Measurements from ENCODE around the gene R3HCC1L.
A peak's percentile ranks its signal among the peaks of the same experiment; 100 is the strongest.
"Not testable (repeated sequence)": the region's sequence is repeated elsewhere in the genome, so short reads cannot be mapped to it uniquely, and the experiment has no call there.

Gene R3HCC1L

GRCh38 chr10:98170249-98171117, 36.0 kb downstream of the R3HCC1L start:
- peak; percentile 95 for FAIRE-seq
- DNase-seq (ENCODE audit: insufficient read length, low spot score), result no peak

GRCh38 chr10:98172073-98172472, 37.6 kb downstream of the R3HCC1L start:
- no peak for DNase-seq (ENCODE audit: insufficient read length, low spot score)
- FAIRE-seq, result no peak

DNA sequence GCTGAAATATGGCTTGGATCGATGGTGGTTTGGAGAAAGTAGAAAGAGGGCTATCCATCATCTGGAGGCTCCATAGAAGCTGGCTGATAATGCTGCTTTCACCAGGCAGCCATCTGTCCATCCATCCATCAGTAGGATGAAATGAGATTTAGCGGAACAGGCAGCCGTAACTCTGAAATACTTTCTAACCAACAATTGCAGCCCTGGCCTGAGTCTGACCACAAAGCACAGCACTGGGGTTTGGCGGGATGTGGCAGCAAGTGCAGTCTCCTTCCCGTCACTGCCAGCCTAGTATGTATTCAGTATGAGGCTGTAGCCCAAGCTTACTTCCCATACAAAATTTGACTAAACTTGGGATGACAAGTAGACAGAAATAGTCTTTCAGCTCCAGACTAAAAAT, 38.0 kb downstream of the R3HCC1L start:
- DNase-seq (ENCODE audit: insufficient read length, low spot score), result no peak

GRCh38 chr10:98173260-98173659, 38.8 kb downstream of the R3HCC1L start:
- FAIRE-seq (no peak), DNase-seq (ENCODE audit: insufficient read length, low spot score) (no peak)

More for the DNA sequence above, 38.0 kb downstream of the R3HCC1L start:
- FAIRE-seq, result no peak

DNA sequence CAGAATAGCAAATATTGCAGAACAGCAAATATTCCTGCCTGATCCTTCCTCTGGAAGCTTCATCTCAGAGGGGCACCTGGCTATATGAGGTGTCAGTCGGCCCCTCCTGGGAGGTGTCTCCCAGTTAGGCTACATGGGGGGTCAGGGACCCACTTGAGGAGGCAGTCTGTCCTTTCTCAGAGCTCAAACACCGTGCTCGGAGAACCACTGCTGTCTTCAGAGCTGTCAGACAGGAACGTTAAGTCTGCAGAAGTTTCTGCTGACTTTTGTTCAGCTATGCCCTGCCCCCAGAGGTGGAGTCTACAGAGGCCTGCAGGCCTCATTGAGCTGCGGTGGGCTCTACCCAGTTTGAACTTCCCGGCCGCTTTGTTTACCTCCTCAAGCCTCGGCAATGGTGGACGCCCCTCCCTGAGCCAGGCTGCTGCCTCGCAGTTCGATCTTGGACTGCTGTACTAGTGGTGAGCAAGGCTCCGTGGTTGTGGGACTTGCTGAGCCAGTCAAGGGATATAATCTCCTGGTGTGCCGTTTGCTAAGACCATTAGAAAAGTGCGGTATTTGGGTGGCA, 48.0 kb downstream of the R3HCC1L start:
- not testable (repeated sequence) for DNase-seq (ENCODE audit: insufficient read length, low spot score); FAIRE-seq

DNA sequence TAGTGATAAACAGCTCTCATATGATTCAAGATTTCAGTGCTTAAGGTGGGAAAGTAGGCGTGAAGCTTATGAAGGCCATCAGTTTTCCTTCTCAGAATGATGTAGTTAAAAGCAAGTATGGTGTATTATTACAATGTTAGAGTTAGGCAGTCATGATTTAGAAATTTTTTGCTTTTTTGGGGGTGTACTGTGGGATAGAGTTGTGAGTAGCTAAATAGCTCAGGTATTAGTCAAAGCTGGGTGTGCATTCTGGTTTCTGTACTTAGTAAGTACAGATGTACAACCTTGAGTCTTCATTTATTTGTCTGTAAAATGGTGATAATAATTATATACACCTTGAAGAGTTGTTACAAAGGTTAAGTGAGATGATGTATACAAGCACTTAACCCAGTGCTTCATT, 52.2 kb downstream of the R3HCC1L start:
- FAIRE-seq, result no peak

GRCh38 chr10:98190773-98191172, 56.3 kb downstream of the R3HCC1L start:
- DNase-seq (ENCODE audit: insufficient read length, low spot score); FAIRE-seq: not testable (repeated sequence)

More for the DNA sequence above, 52.2 kb downstream of the R3HCC1L start:
- no peak for DNase-seq (ENCODE audit: insufficient read length, low spot score)

DNA sequence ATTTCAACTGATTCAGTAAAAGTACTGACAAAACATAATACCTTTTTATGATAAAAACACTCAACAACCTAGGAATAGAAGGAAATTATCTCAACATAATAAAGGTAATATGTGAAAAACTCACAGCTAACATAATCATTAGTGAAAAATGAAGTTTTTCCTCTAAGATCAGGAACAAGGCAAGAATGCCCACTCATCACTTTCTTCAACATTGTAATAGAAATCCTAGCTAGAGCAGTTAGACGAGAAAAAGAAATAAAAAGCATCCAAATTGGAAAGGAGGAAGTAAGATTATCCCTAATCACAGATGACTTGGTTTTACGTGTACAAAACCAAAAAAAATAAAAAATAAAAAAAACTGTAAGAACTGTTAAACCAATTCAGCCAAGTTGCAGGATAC, 58.6 kb downstream of the R3HCC1L start:
- DNase-seq (ENCODE audit: insufficient read length, low spot score) (no peak), FAIRE-seq (no peak)

DNA sequence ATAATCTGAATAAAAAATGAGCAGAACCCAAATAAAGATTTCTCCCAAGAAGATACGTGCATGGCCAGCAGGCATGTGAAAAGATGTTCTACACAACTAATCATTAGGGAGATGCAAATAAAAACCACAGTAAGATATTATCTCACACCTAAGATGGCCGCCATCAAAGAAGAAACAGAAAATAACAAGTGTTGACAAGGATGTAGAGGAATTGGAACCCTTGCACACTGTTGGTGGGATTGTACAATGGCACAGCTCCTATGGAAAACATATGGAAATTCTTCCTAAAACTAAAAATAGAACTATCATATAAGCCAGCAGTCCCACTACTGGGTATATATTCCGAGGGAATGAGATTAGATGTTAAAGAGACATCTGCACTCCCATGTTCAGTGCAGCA, 60.2 kb downstream of the R3HCC1L start:
- no peak for DNase-seq (ENCODE audit: insufficient read length, low spot score)
- FAIRE-seq, result no peak

DNA sequence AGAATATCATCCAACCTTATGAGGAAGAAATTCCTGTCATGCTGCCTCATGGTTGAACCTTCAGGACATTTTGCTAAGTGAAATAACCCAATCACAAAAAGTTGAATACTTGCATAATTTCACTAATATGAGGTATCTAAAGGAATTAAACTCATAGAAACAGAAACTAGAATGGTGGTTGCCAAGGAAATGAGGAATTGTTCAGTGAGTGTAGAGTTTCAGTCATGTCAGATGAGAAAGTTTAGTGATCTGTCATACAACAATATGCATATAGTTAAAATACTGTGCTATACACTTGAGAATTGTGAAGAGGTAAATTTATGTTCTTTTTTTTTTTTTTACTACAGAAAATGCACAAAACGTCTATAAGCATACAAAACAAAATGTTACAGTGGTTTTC, 60.7 kb downstream of the R3HCC1L start:
- FAIRE-seq, result no peak

GRCh38 chr10:98196985-98197384, 62.5 kb downstream of the R3HCC1L start:
- no peak for FAIRE-seq
- DNase-seq (ENCODE audit: insufficient read length, low spot score), result no peak

More for the DNA sequence above, 60.7 kb downstream of the R3HCC1L start:
- DNase-seq (ENCODE audit: insufficient read length, low spot score), result no peak

GRCh38 chr10:98201760-98202159, 67.3 kb downstream of the R3HCC1L start:
- DNase-seq (ENCODE audit: insufficient read length, low spot score), result no peak

GRCh38 chr10:98202378-98202777, 67.9 kb downstream of the R3HCC1L start:
- no peak for FAIRE-seq
- no peak for DNase-seq (ENCODE audit: insufficient read length, low spot score)

More at GRCh38 chr10:98201760-98202159, 67.3 kb downstream of the R3HCC1L start:
- FAIRE-seq, result no peak

GRCh38 chr10:98205351-98205750, 70.9 kb downstream of the R3HCC1L start:
- FAIRE-seq (no peak), DNase-seq (ENCODE audit: insufficient read length, low spot score) (no peak)

- DNase-seq (ENCODE audit: insufficient read length, low spot score) (no peak), FAIRE-seq (no peak)
These were observed 74.5 kb downstream of the R3HCC1L start for GRCh38 chr10:98208925-98209324.

DNA sequence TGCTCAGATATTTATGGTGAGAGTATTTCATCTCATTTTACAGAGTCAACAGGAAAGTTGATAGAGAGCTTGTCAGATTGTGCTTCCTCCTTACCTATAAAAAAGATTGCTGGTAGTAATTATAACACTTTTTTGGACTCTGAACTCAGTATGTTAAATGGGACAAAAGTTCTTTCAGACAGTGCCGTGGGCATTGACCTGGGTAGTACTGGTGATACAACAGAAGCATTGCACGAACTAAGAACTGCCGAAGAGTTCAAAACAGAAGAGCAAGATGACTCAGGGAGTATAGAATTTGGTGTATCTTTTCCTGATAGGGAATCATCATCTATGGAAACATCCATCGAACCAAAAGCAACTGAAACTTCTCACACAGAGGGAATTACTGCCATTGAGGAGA, 75.0 kb downstream of the R3HCC1L start:
- no peak for DNase-seq (ENCODE audit: insufficient read length, low spot score)
- no peak for FAIRE-seq

GRCh38 chr10:98212196-98212595, 77.7 kb downstream of the R3HCC1L start:
- DNase-seq (ENCODE audit: insufficient read length, low spot score) (no peak), FAIRE-seq (no peak)

DNA sequence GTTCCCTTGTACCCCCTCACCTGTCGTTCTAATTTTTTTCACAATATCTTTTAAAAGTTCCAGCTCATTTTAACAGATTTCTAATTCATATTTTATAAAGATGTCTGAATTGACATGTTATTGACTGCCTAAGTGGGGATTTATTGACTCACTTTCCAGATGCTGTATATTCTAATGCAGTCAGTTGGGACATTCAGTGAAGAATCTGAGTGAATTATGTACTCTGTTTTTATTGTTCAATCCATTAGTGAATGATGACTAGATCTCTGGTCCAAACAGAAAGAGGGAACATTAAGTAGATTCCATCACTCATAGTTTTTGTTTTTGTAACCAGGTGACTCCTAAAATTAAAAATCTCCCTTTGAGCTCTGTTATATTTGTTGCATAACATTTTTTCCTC, 79.3 kb downstream of the R3HCC1L start:
- no peak for FAIRE-seq

GRCh38 chr10:98215373-98215772, 80.9 kb downstream of the R3HCC1L start:
- FAIRE-seq, result no peak
- DNase-seq (ENCODE audit: insufficient read length, low spot score), result no peak

More for the DNA sequence above, 79.3 kb downstream of the R3HCC1L start:
- no peak for DNase-seq (ENCODE audit: insufficient read length, low spot score)

DNA sequence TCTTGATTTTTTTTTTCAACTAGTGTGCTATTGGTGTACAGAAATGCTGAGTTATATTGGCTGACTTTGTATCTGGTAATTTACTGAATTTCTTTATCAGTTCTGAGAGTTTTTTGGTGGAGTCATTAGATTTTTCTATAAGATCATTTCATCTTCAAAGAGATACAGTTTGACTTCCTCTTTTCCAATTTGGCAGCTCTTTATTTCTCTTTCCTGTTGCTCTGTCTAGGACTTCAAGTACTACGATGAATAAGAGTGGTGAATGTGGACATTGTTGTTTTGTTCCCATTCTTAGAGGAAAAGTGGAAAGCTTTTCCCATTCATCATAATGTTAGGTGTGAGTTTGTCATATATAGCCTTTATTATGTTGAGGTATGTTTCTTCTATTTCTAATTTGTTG, 83.3 kb downstream of the R3HCC1L start:
- FAIRE-seq (no peak), DNase-seq (ENCODE audit: insufficient read length, low spot score) (no peak)

DNA sequence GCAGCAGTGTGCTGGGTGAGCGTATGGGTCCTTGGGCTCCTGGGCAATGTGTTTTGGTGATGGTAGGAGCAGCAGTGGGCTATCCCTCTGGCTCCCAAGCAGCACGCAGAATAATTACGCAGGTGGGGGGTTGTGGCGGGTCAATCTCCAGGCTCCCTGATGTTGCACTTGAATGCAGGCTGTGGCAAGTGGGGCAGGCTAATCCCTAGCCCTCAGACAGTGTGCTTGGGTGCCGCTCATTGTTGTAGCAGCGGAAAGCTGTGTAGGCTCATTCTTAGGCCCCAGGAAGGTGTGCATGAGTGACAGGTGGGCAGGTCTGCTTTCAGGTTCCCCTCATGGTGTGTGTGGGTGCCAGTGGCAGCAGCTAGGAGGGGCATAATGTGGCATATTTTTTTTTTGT, 89.4 kb downstream of the R3HCC1L start:
- no peak for DNase-seq (ENCODE audit: insufficient read length, low spot score)
- FAIRE-seq, result no peak

GRCh38 chr10:98224509-98224908, 90.1 kb downstream of the R3HCC1L start:
- FAIRE-seq (no peak), DNase-seq (ENCODE audit: insufficient read length, low spot score) (no peak)
